GM23338 (cell line): ENCODE results near the gene PPP1R7. TPM values are rescaled to one million over a fixed set of nuclear protein-coding genes. Genes with fewer than 3 reads are reported as not detected.

Source experiments
- ATAC-seq: fragments of 200-7000 bp; cut with Tn5 transposase; 3 replicates; pipeline ENCODE4 v1.9.1; 2020
- DNase-seq: peaks from one replicate; pipeline ENCODE4 v3.0.0-alpha.2; 2015; ENCODE audit warnings: low spot score
- H2AFZ ChIP-seq: fragments of 200-600 bp; sonication (generic); 2 replicates; pipeline ENCODE4 v1.8.0; 2016; ENCODE audit warnings: antibody characterized with exemption, mild to moderate bottlenecking, moderate library complexity
- H3F3A ChIP-seq: fragments of 200-600 bp; sonication (generic); replicated peaks from 2 replicates; pipeline ENCODE4 v1.8.0; 2017; ENCODE audit warnings: antibody characterized with exemption, mixed run types, low read depth
- H3K27ac ChIP-seq: fragments of 200-600 bp; sonication (generic); 2 replicates; pipeline ENCODE4 v1.6.1; 2016; ENCODE audit warnings: low read depth
- H3K27me3 ChIP-seq: fragments of 200-600 bp; sonication (generic); 2 replicates; pipeline ENCODE4 v1.8.0; 2016; ENCODE audit warnings: mild to moderate bottlenecking, mixed run types, moderate library complexity; ENCODE audit not compliant: insufficient read depth
- H3K36me3 ChIP-seq: fragments of 200-600 bp; sonication (generic); 2 replicates; pipeline ENCODE4 v1.8.0; 2016; ENCODE audit warnings: mild to moderate bottlenecking; ENCODE audit not compliant: insufficient read depth
- H3K4me1 ChIP-seq: fragments of 200-600 bp; sonication (generic); 2 replicates; pipeline ENCODE4 v1.8.0; 2016; ENCODE audit warnings: mild to moderate bottlenecking, moderate library complexity; ENCODE audit not compliant: insufficient read depth
- H3K4me2 ChIP-seq: fragments of 200-600 bp; sonication (generic); 2 replicates; pipeline ENCODE4 v1.7.1; 2017; ENCODE audit warnings: mixed run types
- H3K4me3 ChIP-seq: fragments of 200-600 bp; sonication (generic); 2 replicates; pipeline ENCODE4 v1.6.1; 2016; ENCODE audit warnings: mixed run types
- H3K79me2 ChIP-seq: fragments of 200-600 bp; sonication (generic); replicated peaks from 2 replicates; pipeline ENCODE4 v1.8.0; 2017; ENCODE audit warnings: mild to moderate bottlenecking; ENCODE audit not compliant: insufficient read depth
- H3K9me2 ChIP-seq: fragments of 200-600 bp; sonication (generic); 2 replicates; pipeline ENCODE4 v1.8.0; 2017; ENCODE audit not compliant: insufficient read depth
- H4K20me1 ChIP-seq: fragments of 200-600 bp; sonication (generic); replicated peaks from 2 replicates; pipeline ENCODE4 v1.8.0; 2017; ENCODE audit warnings: mild to moderate bottlenecking; ENCODE audit not compliant: insufficient read depth
- H3K27ac Mint-ChIP-seq: 2 replicates; pipeline ENCODE4 v1.8.0; 2020; ENCODE audit warnings: inconsistent platforms, mild to moderate bottlenecking, moderate library complexity, mixed read lengths
- H3K27me3 Mint-ChIP-seq: 3 replicates; pipeline ENCODE4 v1.8.0; 2022; ENCODE audit warnings: low read depth, mild to moderate bottlenecking, moderate library complexity, mixed read lengths, inconsistent platforms; ENCODE audit not compliant: insufficient read depth, poor library complexity
- H3K36me3 Mint-ChIP-seq: 3 replicates; pipeline ENCODE4 v1.8.0; 2021; ENCODE audit warnings: low read depth, mild to moderate bottlenecking, inconsistent platforms, moderate library complexity, mixed read lengths
- H3K4me1 Mint-ChIP-seq: 3 replicates; pipeline ENCODE4 v1.8.0; 2020; ENCODE audit warnings: mild to moderate bottlenecking, inconsistent platforms, mixed read lengths
- H3K4me3 Mint-ChIP-seq: 3 replicates; pipeline ENCODE4 v1.8.0; 2021; ENCODE audit warnings: moderate library complexity, mild to moderate bottlenecking, inconsistent platforms, mixed read lengths
- H3K9me3 Mint-ChIP-seq: 3 replicates; pipeline ENCODE4 v1.8.0; 2020; ENCODE audit warnings: moderate library complexity, mild to moderate bottlenecking, inconsistent platforms, mixed read lengths
- CTCF ChIP-seq, 2 experiments: fragments of 200-600 bp in 1 of 2; sonication (generic) in 1 of 2; conservative IDR thresholded peaks; 2 replicates each; pipeline versions ENCODE4 v1.5.1 to v1.6.1; 2016 to 2017; ENCODE audit warnings: antibody characterized with exemption in 2 of 2, low read depth in 2 of 2, mild to moderate bottlenecking in 2 of 2, moderate library complexity in 1 of 2
- EZH2phosphoT487 ChIP-seq: fragments of 200-600 bp; sonication (generic); IDR thresholded peaks from one replicate; pipeline ENCODE4 v1.8.1; 2018; ENCODE audit warnings: antibody characterized with exemption; ENCODE audit not compliant: unreplicated experiment
- POLR2AphosphoS5 ChIP-seq: IDR thresholded peaks from 2 replicates; pipeline ENCODE4 v1.6.1; 2016; ENCODE audit warnings: antibody characterized with exemption, low read depth
- ZNF114 ChIP-seq: fragments of 250-450 bp; sonication (Bioruptor Pico); IDR thresholded peaks from 2 replicates; pipeline ENCODE4 v1.5.0; 2020; ENCODE audit warnings: mild to moderate bottlenecking, moderate library complexity
- ZNF462 ChIP-seq: fragments of 250-450 bp; sonication (Bioruptor Pico); IDR thresholded peaks from 2 replicates; pipeline ENCODE4 v1.5.0; 2020; ENCODE audit warnings: mild to moderate bottlenecking, moderate library complexity
- polyA plus RNA-seq: library from polyadenylated mRNA; unstranded; fragments of >200 nt; fragmentation: Nextera tagmentation; extraction: Ambion mirVana; gene quantifications from 2 replicates; pipeline ENCODE4 v1.2.1, GENCODE V29; 2016
- total RNA-seq: library from RNA; depleted of rRNA; stranded (reverse); fragments of >200 nt; shearing (Covaris generic); gene quantifications from 2 replicates; pipeline ENCODE4 v1.2.3, GENCODE V29; 2014

Gene PPP1R7
- total and polyA plus RNA-seq, 2 experiments from 2014 or later = 48.2 to 94.3 TPM

GRCh38 chr2:241107031-241107783 lies 43.1 kb upstream of the PPP1R7 start (continued):
- TF ChIP-seq ZNF462 (CRISPR knock-in tag) (no peak), ZNF114 (CRISPR knock-in tag) (no peak), CTCF (conservative IDR thresholded peaks at IDR 0.05; ENCODE audit: low read depth in 2 of 2) (no peak)

GRCh38 chr2:241108271-241109209 lies 41.7 kb upstream of the PPP1R7 start:
- no peaks in the 10 kb centered on the region for H3K4me1 Mint-ChIP-seq
- Histone ChIP-seq H3K4me1 (0 out of 2 replicates have a peak, but pooled peaks cover 2% of the 10 kb centered on the region), H2AFZ (no peak overlapping the region), H4K20me1 (no peaks in the 10 kb centered on the region), H3K4me3 (no peak overlapping the region), H3F3A (no peaks in the 10 kb centered on the region), H3K4me2 (no peak overlapping the region), H3K79me2 (no peaks in the 10 kb centered on the region), H3K27me3 (no peaks in the 10 kb centered on the region), H3K27ac (no peak overlapping the region), H3K9me2 (no peaks in the 10 kb centered on the region), H3K36me3 (no peaks in the 10 kb centered on the region)
- TF ChIP-seq POLR2AphosphoS5 = no peak
- no peak for TF ChIP-seq EZH2phosphoT487
- H3K27ac Mint-ChIP-seq = no peak overlapping the region
- no peak overlapping the region for H3K4me3 Mint-ChIP-seq
- H3K36me3 Mint-ChIP-seq = peaks cover 15% of the 10 kb centered on the region; the same call in 2 of the 3 replicates
- no peaks in the 10 kb centered on the region; the same call in 2 of the 3 replicates for H3K9me3 Mint-ChIP-seq
- H3K27me3 Mint-ChIP-seq = peaks cover 2% of the 10 kb centered on the region
- ATAC-seq = no peak
- no peak for DNase-seq
